ENCODE measurements around the gene ULBP1.
"Not testable (repeated sequence)": the region's sequence is repeated elsewhere in the genome, so short reads cannot be mapped to it uniquely, and the experiment has no call there.

ULBP1 gene, protein sequence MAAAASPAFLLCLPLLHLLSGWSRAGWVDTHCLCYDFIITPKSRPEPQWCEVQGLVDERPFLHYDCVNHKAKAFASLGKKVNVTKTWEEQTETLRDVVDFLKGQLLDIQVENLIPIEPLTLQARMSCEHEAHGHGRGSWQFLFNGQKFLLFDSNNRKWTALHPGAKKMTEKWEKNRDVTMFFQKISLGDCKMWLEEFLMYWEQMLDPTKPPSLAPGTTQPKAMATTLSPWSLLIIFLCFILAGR

GRCh38 chr6:149963462-149964307 is at the start of gene ULBP1:
Gene ULBP1 (plus strand): TSS chr6:149963943. CDS start chr6:149964050, 107 bp downstream.
- DNase-seq (ENCODE audit: low read depth in 1 of 2, low spot score in 1 of 2), result peak; percentile 67 to 74

DNA sequence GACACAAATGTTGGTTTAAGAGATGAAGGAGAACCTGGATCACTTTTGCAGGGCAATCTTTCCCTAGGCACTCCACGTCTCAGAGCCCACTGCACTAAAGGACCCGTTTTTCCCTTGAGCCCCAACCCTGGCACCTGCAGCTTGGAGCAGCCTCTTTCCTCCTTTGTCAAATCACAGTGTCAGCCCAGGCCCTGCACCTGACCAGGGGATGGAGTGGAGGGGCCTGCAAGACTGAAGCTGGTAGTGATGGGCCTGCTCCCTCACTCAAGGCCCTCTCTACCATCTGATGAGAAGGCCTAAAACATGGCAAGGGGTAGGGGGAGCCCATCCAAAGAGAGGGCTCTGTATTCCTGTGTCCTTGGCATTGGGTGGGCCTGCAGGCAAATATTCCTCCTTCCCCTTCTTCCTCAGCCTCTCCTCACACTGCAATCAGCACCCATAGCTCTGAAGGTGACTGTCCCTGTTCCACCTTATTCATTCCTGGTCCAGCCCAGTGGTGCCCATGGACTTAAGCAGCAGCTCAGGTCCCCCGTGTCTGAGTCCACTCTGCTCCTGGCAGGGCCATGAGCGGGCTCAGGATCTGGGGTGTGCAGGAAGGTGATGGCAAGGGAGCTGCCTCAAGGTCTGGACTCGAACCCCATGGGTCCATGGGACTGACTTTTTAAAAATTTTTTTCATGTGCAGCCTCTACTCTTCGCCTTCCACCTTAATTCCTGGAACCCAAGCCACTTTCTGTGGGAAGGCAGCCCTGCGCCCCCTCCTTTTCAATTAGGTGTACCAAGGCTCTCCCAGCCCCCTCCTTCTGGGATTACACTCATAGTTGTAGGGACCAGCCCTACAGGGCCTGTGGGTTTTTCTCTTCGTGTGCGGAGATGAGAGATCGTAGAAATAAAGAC is 47.5 kb upstream of the ULBP1 start:
- no peak for DNase-seq (ENCODE audit: low read depth in 1 of 2, low spot score in 1 of 2)

DNA sequence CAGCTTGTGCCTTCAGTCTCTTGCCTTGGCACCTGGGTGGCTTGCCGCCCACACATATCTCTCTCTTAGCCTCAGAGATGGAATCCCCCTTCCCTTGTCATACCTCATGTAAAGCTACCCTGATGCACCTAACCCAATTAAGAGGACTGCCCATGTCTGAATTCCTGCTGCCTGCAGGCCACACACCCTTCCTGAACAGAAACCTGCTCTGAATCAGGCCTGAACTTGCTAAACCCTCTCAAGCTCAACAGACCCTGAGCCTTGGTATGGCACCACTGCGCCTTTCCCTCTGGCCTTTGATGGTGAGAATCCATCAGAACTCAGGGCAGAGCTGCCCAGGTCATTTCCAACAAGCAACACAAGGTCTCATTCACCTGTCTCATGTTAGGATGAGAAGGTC is 46.1 kb upstream of the ULBP1 start:
- DNase-seq (ENCODE audit: low read depth in 1 of 2, low spot score in 1 of 2), result no peak

- no peak for DNase-seq (ENCODE audit: low read depth in 1 of 2, low spot score in 1 of 2)
Observed at GRCh38 chr6:149918151-149918905, 45.4 kb upstream of the ULBP1 start.

GRCh38 chr6:149919126-149919833 is 44.5 kb upstream of the ULBP1 start:
- DNase-seq (ENCODE audit: low read depth in 1 of 2, low spot score in 1 of 2), result not testable (repeated sequence)

DNA sequence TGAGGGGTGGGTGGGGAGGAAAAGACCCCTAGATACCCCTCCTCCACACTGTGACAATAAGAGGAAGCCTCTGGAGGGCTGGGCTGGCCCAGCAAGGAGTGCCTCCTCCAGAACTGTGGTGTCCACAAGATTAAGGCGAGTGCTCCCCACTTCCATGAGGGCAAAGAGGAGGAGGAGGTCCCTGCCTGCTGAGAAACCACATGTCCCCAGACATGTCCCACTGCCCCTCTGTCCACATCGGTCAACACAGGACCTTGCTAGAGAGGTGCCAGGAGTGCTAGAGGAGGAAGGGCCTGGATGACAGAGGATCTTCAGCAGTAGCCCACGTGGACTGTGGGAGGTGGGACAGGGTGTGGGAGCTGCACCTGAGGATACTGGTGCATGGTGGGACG is 43.9 kb upstream of the ULBP1 start:
- DNase-seq (ENCODE audit: low read depth in 1 of 2, low spot score in 1 of 2), result no peak

- DNase-seq (ENCODE audit: low read depth in 1 of 2, low spot score in 1 of 2), result no peak
Observed at GRCh38 chr6:149921361-149921760, 42.4 kb upstream of the ULBP1 start.

DNA sequence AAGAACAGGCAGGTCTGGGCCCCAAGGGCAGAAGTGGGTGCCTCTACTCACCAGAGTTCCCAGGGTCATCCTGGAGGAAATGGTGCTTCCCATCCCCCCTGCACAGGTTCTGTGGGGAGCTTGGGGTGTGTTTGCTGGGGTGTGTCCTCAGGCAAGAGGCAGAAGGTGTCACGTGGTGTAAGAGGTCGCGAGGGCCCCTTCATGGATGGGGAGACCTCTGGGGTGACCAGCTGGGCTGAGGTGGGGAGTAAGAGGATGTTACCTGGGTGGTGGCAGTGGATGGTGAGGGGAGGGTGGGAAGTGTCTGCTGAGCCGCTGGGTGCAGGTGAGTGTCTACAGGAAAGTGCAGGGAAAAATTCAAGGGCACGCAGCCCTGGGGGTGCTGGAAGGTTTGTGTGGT is 41.7 kb upstream of the ULBP1 start:
- not testable (repeated sequence) for DNase-seq (ENCODE audit: low read depth in 1 of 2, low spot score in 1 of 2)

- peak; percentile 61 to 80 for DNase-seq (ENCODE audit: low read depth in 1 of 2, low spot score in 1 of 2)
Observed at GRCh38 chr6:149922642-149923326, 41.0 kb upstream of the ULBP1 start, which contains the start of gene RAET1G. Gene RAET1G (minus strand): TSS chr6:149923121. CDS start chr6:149923010, 111 bp downstream.

DNA sequence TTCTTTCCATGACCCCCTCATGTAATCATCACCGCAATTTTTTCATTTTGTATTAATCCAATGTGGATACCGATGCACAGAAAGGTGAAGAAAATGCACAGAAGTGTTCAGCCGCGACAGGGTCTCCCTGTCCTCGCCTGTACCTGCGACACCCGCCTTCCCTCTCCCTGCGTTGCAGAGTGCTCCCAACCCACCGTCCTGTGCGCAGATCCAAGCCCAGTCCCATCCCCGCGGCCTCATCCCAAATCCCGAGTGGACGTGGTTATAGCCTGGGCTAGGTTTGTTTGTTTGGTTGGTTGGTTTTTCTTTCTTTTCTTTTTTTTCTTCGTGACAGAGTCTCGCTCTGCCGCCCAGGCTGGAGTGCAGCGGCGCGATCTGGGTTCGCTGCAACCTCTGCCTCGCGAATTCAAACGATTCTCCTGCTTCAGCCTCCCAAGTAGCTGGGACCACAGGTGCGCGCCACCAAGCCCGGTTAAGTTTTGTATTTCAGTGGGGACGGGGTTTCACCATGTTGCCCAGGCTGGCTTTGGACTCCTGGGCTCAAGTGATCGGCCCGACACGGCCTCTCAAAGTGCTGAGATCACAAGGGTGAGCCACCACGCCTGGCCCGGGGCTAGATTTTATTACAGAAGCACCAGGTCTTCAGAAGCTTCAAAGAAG is 40.3 kb upstream of the ULBP1 start:
- no peak for DNase-seq (ENCODE audit: low read depth in 1 of 2, low spot score in 1 of 2)

DNA sequence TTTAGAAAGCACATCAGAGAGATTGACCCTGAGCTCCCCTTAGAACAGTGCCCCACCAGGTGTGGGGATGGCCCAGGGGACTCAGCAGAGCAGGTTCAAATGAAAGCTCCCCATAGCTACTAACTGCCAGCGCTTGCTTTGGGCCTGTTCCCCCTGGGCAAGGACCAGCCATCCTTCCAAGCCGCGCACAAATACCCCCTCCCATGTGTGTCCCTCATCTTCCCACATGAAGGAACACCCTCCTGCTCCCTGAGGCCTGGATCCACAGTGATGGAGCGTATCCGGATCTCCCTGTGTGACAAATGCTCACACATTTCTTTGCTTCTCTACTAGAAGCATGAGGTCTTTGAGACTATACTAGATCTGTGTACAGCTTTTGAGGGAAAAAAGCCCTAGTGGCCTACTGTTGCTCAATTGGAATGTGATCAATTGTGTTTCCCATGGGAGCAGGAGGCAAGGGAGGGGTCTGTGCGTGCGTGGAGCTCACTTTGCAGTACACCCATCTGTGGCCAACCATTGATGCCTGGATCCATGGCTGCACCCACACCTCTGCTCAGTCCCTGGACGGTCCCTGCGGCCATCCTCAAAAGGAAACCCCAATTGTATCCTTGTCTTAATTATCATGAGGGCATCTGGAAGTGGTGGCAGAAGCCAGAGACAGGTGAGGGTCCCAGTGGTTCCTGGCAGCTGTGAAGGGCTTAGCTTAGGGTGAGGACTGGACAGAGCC is 39.4 kb upstream of the ULBP1 start:
- no peak for DNase-seq (ENCODE audit: low read depth in 1 of 2, low spot score in 1 of 2)

DNA sequence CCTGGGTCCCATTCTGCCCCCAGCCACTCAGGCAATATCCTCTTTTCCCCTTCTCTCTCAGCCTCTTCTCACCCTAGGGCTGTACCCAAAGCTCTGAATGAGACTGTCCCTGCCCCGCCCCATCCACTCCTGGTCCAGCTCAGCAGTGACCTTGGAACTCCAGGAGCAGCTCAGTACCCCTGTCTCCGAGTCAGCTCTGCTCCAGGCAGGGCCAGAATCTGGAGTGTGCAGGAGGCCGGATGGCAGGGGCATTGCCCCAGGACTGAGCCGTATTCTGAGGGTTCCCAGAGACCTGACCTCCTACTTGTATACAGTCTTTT is 38.9 kb upstream of the ULBP1 start:
- no peak for DNase-seq (ENCODE audit: low read depth in 1 of 2, low spot score in 1 of 2)

DNA sequence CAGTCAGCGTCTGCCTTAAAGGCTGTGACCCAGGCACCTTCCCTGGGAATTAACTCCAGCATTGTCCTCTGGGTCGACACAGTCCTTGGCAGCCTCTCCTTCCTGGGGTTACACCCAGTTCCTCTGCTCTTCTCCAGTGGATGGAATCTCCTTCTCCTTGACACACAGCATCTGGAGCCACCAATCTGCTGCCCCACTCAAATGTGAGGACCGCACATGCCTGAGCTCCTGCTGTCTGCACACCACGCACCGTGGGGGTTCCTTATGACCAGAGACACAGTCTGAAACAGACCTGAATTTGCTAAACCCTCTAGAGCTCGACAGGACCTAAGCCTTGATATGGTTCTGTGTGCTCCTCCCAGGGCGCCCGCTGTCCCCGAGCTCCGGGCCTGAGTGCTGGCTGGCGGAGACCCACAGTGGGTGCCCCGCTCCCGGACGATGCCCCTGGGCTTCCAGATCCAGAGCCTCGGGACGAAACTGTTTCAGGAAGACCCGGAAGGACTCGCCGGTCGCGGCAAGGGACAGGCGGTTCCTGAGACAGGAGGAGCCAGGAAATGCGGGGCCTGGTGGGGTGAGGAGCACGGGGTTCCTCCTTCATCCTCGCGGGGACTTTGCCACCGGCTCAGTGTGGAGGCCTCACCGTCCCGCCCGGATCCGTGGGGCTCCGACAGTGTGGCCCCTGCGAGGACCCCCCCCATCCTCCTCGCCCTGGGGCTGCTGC is 38.3 kb upstream of the ULBP1 start:
- no peak for DNase-seq (ENCODE audit: low read depth in 1 of 2, low spot score in 1 of 2)

- DNase-seq (ENCODE audit: low read depth in 1 of 2, low spot score in 1 of 2), result peak; percentile 49 to 70
Observed at GRCh38 chr6:149925974-149926777, 37.6 kb upstream of the ULBP1 start.

- DNase-seq (ENCODE audit: low read depth in 1 of 2, low spot score in 1 of 2), result not testable (repeated sequence)
Observed at GRCh38 chr6:149927025-149927424, 36.7 kb upstream of the ULBP1 start.

- DNase-seq (ENCODE audit: low read depth in 1 of 2, low spot score in 1 of 2), result no peak
Observed at GRCh38 chr6:149929422-149929821, 34.3 kb upstream of the ULBP1 start.

DNA sequence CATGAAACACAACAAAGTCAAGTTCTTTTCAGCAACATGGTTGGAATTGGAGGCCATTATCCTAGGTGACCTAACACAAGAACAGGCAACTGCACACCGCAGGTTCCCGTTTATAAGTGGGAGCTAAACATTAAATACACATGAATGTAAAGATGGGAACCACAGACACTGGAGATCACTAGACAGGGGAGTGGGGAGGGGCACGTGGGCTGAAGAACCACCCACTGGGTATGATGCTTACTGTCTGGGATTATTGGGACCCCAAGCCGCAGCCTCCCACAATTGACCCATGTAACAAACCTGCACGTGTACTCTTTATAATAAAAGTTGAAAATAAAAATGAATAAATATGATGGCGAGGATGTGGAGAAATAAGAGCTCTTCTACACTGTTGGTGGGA is 32.2 kb upstream of the ULBP1 start:
- no peak for DNase-seq (ENCODE audit: low read depth in 1 of 2, low spot score in 1 of 2)
